MG63 (cell line): ENCODE results near the gene PRR5L. TPM values are rescaled to one million over a fixed set of nuclear protein-coding genes. Genes with fewer than 3 reads are reported as not detected.

Source experiments
- DNase-seq: peaks from one replicate; pipeline ENCODE4 v3.0.0-alpha.2; 2020
- H3K27me3 ChIP-seq: fragments of 250-450 bp; sonication (Bioruptor Pico); 2 replicates; pipeline ENCODE4 v1.5.1; 2020; ENCODE audit warnings: mild to moderate bottlenecking, moderate library complexity
- H3K36me3 ChIP-seq: fragments of 250-450 bp; sonication (Bioruptor Pico); 2 replicates; pipeline ENCODE4 v1.5.1; 2020; ENCODE audit warnings: mild to moderate bottlenecking, moderate library complexity
- H3K4me3 ChIP-seq: fragments of 250-450 bp; sonication (Bioruptor Pico); 2 replicates; pipeline ENCODE4 v1.5.1; 2020; ENCODE audit warnings: mild to moderate bottlenecking, moderate library complexity
- H3K9me3 ChIP-seq: fragments of 250-450 bp; sonication (Bioruptor Pico); 2 replicates; pipeline ENCODE4 v1.5.1; 2020; ENCODE audit warnings: mild to moderate bottlenecking, moderate library complexity
- total RNA-seq: library from RNA; depleted of rRNA; stranded (reverse); fragments of >200 nt; shearing (Covaris generic); gene quantifications from 2 replicates; pipeline ENCODE4 v1.2.3, GENCODE V29; 2014; ENCODE audit warnings: low replicate concordance

Gene PRR5L
- total RNA-seq, 1 experiment from 2014 or later: 5.3 TPM

GRCh38 chr11:36394926-36395325 lies 98.8 kb downstream of the PRR5L start:
- peaks cover 20% of the 10 kb centered on the region for H3K27me3 ChIP-seq
- no peaks in the 10 kb centered on the region for H3K36me3 ChIP-seq
- H3K4me3 ChIP-seq: no peak overlapping the region
- DNase-seq: no peak
- H3K9me3 ChIP-seq: no peaks in the 10 kb centered on the region

GRCh38 chr11:36395978-36396736 lies 100.1 kb downstream of the PRR5L start:
- DNase-seq: no peak
- Histone ChIP-seq H3K36me3 (no peaks in the 10 kb centered on the region), H3K27me3 (peaks cover 20% of the 10 kb centered on the region), H3K9me3 (no peaks in the 10 kb centered on the region), H3K4me3 (no peak overlapping the region)

- Histone ChIP-seq H3K36me3 (no peaks in the 10 kb centered on the region), H3K27me3 (peaks cover 5% of the 10 kb centered on the region)
- no peak for DNase-seq
Measured at GRCh38 chr11:36398231-36398953, 102.3 kb downstream of the PRR5L start.

GRCh38 chr11:36399236-36399635 lies 103.1 kb downstream of the PRR5L start:
- no peaks in the 10 kb centered on the region for H3K36me3 ChIP-seq
- DNase-seq: no peak
- H3K27me3 ChIP-seq: peaks cover 3% of the 10 kb centered on the region; the same call in 1 of the 2 replicates
- no peak overlapping the region for H3K4me3 ChIP-seq
- no peaks in the 10 kb centered on the region for H3K9me3 ChIP-seq

More at GRCh38 chr11:36398231-36398953, 102.3 kb downstream of the PRR5L start:
- Histone ChIP-seq H3K4me3 (no peak overlapping the region), H3K9me3 (no peaks in the 10 kb centered on the region)

- DNase-seq: no peak
- H3K36me3 ChIP-seq: no peaks in the 10 kb centered on the region
Measured at GRCh38 chr11:36399745-36400144, 103.7 kb downstream of the PRR5L start.

GRCh38 chr11:36400766-36401455 lies 104.8 kb downstream of the PRR5L start:
- Histone ChIP-seq H3K27me3 (no peaks in the 10 kb centered on the region), H3K4me3 (no peak overlapping the region)

More at GRCh38 chr11:36399745-36400144, 103.7 kb downstream of the PRR5L start:
- H3K9me3 ChIP-seq: no peaks in the 10 kb centered on the region
- H3K4me3 ChIP-seq: no peak overlapping the region
- no peaks in the 10 kb centered on the region for H3K27me3 ChIP-seq

GRCh38 chr11:36402568-36403170 lies 106.6 kb downstream of the PRR5L start:
- no peak overlapping the region for H3K4me3 ChIP-seq
- DNase-seq: no peak
- no peaks in the 10 kb centered on the region for H3K36me3 ChIP-seq
- H3K27me3 ChIP-seq: no peaks in the 10 kb centered on the region; the same call in 1 of the 2 replicates
- no peaks in the 10 kb centered on the region for H3K9me3 ChIP-seq

More at GRCh38 chr11:36400766-36401455, 104.8 kb downstream of the PRR5L start:
- H3K9me3 ChIP-seq: no peaks in the 10 kb centered on the region
- H3K36me3 ChIP-seq: no peaks in the 10 kb centered on the region
- no peak for DNase-seq

GRCh38 chr11:36403661-36404060 lies 107.6 kb downstream of the PRR5L start:
- Histone ChIP-seq H3K9me3 (no peaks in the 10 kb centered on the region), H3K36me3 (no peaks in the 10 kb centered on the region), H3K4me3 (no peak overlapping the region), H3K27me3 (no peaks in the 10 kb centered on the region; the same call in none of the 2 replicates)
- DNase-seq: no peak

- Histone ChIP-seq H3K27me3 (no peaks in the 10 kb centered on the region; the same call in none of the 2 replicates), H3K36me3 (no peaks in the 10 kb centered on the region), H3K4me3 (no peak overlapping the region), H3K9me3 (no peaks in the 10 kb centered on the region)
- DNase-seq: no peak
Measured at GRCh38 chr11:36404831-36405230, 108.7 kb downstream of the PRR5L start.

GRCh38 chr11:36405585-36406367 lies 109.7 kb downstream of the PRR5L start:
- DNase-seq: no peak
- Histone ChIP-seq H3K9me3 (no peaks in the 10 kb centered on the region), H3K4me3 (no peak overlapping the region), H3K36me3 (no peaks in the 10 kb centered on the region), H3K27me3 (no peaks in the 10 kb centered on the region; the same call in none of the 2 replicates)

- Histone ChIP-seq H3K4me3 (no peak overlapping the region), H3K9me3 (no peaks in the 10 kb centered on the region), H3K27me3 (no peaks in the 10 kb centered on the region; the same call in none of the 2 replicates), H3K36me3 (no peaks in the 10 kb centered on the region)
- DNase-seq: no peak
Measured at GRCh38 chr11:36407356-36407755, 111.3 kb downstream of the PRR5L start.

GRCh38 chr11:36408498-36409136 lies 112.5 kb downstream of the PRR5L start:
- Histone ChIP-seq H3K9me3 (no peaks in the 10 kb centered on the region), H3K4me3 (no peak overlapping the region), H3K27me3 (no peaks in the 10 kb centered on the region; the same call in none of the 2 replicates), H3K36me3 (no peaks in the 10 kb centered on the region)
- DNase-seq: no peak

GRCh38 chr11:36409152-36409816 lies 113.2 kb downstream of the PRR5L start:
- DNase-seq: no peak

GRCh38 chr11:36411202-36411640 lies 115.1 kb downstream of the PRR5L start:
- Histone ChIP-seq H3K9me3 (no peaks in the 10 kb centered on the region), H3K4me3 (no peak overlapping the region), H3K36me3 (no peaks in the 10 kb centered on the region), H3K27me3 (no peaks in the 10 kb centered on the region; the same call in none of the 2 replicates)
- no peak for DNase-seq

More at GRCh38 chr11:36409152-36409816, 113.2 kb downstream of the PRR5L start:
- no peaks in the 10 kb centered on the region; the same call in none of the 2 replicates for H3K27me3 ChIP-seq
- no peaks in the 10 kb centered on the region for H3K9me3 ChIP-seq
- no peaks in the 10 kb centered on the region for H3K36me3 ChIP-seq
- no peak overlapping the region for H3K4me3 ChIP-seq
